Measurements from ENCODE around the gene TSC1.

DNA sequence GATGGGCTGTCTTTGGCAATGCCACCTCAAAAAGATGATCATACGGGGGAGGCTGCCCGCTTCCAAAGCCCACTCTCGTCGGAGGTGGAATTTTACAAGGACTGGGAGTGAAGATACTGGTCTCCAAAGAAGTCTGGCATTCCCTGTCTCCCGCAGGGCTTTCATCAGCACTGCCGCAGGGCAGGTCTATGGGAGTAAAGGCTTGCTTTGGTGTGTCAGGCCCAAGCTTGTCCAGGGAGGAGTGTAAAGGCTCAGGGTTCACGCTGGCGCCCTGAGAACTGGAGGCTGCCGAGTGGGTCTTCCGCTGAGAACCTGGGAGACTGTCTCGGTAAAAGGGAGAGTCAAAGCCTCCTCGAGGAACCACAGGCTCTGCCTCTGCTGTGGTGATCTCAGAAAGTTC lies 38.7 kb downstream of the TSC1 start:
- TF ChIP-seq, protein P1, sequence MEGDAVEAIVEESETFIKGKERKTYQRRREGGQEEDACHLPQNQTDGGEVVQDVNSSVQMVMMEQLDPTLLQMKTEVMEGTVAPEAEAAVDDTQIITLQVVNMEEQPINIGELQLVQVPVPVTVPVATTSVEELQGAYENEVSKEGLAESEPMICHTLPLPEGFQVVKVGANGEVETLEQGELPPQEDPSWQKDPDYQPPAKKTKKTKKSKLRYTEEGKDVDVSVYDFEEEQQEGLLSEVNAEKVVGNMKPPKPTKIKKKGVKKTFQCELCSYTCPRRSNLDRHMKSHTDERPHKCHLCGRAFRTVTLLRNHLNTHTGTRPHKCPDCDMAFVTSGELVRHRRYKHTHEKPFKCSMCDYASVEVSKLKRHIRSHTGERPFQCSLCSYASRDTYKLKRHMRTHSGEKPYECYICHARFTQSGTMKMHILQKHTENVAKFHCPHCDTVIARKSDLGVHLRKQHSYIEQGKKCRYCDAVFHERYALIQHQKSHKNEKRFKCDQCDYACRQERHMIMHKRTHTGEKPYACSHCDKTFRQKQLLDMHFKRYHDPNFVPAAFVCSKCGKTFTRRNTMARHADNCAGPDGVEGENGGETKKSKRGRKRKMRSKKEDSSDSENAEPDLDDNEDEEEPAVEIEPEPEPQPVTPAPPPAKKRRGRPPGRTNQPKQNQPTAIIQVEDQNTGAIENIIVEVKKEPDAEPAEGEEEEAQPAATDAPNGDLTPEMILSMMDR (IDR thresholded peaks at IDR 0.05; ENCODE audit: borderline replicate concordance, extremely low read depth, low read length, poor library complexity, severe bottlenecking) = no peak
- TF ChIP-seq EZH2 (IDR thresholded peaks at IDR 0.05; ENCODE audit: borderline replicate concordance, low read depth, low read length, severe bottlenecking) = no peak

All from DND-41 (cell line).